Loucy (cell line): ENCODE data around the gene PRF1.

Experiments
- CTCF ChIP-seq: fragments of 200-600 bp; sonication (generic); conservative IDR thresholded peaks from 2 replicates; pipeline ENCODE4 v1.5.1; 2014; ENCODE audit warnings: mild to moderate bottlenecking, antibody characterized with exemption, low read length
- EZH2phosphoT487 ChIP-seq: fragments of 200-600 bp; IDR thresholded peaks from 2 replicates; pipeline ENCODE4 v1.6.1; 2018; ENCODE audit warnings: antibody characterized with exemption, mild to moderate bottlenecking, moderate library complexity, borderline replicate concordance

- no peak for TF ChIP-seq CTCF
- TF ChIP-seq EZH2phosphoT487, result no peak
Measured at GRCh38 chr10:70568781-70569495, 33.6 kb downstream of the PRF1 start.
